ENCODE measurements around the gene HCRTR1.

The HCRTR1 gene

DNA sequence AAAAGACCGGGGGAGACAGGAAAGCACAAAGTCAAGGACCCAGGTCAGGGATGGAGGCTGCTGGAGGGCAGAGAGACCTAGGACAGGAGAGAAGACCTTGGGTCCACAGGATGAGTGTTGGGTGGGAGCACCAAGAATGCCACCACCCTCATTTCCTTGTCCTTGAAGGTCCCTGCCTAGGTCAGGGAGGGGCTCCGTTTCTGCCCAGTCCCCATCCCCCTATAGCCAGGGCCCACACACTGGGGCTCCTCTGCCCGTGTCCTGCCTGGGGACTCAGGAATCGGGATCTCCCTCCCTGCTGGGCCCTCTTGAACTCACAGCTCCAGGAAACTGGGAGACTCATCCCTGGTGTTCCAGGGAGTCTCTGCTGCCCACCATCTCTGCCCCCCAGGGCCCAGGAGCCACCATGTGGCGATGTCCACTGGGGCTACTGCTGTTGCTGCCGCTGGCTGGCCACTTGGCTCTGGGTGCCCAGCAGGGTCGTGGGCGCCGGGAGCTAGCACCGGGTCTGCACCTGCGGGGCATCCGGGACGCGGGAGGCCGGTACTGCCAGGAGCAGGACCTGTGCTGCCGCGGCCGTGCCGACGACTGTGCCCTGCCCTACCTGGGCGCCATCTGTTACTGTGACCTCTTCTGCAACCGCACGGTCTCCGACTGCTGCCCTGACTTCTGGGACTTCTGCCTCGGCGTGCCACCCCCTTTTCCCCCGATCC lies 40.6 kb upstream of the HCRTR1 start:
- DNase-seq (ENCODE audit: low read depth): no peak
- no peak overlapping the region for H3K4me3 ChIP-seq (ENCODE audit: low read depth, low read length)
- TF ChIP-seq, protein P1, sequence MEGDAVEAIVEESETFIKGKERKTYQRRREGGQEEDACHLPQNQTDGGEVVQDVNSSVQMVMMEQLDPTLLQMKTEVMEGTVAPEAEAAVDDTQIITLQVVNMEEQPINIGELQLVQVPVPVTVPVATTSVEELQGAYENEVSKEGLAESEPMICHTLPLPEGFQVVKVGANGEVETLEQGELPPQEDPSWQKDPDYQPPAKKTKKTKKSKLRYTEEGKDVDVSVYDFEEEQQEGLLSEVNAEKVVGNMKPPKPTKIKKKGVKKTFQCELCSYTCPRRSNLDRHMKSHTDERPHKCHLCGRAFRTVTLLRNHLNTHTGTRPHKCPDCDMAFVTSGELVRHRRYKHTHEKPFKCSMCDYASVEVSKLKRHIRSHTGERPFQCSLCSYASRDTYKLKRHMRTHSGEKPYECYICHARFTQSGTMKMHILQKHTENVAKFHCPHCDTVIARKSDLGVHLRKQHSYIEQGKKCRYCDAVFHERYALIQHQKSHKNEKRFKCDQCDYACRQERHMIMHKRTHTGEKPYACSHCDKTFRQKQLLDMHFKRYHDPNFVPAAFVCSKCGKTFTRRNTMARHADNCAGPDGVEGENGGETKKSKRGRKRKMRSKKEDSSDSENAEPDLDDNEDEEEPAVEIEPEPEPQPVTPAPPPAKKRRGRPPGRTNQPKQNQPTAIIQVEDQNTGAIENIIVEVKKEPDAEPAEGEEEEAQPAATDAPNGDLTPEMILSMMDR (IDR thresholded peaks at IDR 0.05; ENCODE audit: insufficient read depth, low read depth, low read length, missing control alignments): no peak

DNA sequence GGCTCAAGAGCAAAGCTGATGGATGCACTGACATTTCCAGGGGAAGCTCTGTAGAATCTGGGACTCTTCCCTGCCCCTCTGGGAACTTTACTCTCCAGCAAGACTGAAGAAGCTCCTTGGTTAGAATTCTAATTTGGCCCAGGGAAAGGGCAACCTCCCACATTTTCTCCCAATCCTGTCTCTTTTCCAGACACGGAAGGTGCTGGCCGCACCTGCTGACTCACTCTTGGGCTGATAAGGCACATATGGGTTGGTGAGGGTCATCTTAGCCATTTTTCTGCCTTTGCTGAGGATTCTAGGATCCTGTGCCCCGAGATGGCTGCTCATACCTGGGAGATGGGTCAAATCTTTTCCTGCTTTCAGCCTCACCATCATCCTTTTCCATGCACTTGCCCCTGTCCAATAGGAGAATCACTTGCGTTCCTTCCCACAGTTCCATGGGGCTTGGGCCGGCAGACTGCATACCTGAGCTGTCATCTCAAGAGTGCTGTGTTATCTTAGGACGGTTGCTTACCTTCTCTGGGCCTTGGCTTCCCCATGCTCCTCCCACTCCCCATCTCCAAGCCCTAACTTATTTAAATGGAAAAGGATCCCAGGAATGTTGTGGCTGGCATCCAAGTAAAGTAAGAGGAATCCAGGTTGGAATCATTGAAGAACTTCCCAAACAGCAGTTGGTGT lies 39.8 kb upstream of the HCRTR1 start:
- TF ChIP-seq, protein P1 (IDR thresholded peaks at IDR 0.05; ENCODE audit: insufficient read depth, low read depth, low read length, missing control alignments): no peak
- H3K4me3 ChIP-seq (ENCODE audit: low read depth, low read length): no peak overlapping the region
- no peak for DNase-seq (ENCODE audit: low read depth)

DNA sequence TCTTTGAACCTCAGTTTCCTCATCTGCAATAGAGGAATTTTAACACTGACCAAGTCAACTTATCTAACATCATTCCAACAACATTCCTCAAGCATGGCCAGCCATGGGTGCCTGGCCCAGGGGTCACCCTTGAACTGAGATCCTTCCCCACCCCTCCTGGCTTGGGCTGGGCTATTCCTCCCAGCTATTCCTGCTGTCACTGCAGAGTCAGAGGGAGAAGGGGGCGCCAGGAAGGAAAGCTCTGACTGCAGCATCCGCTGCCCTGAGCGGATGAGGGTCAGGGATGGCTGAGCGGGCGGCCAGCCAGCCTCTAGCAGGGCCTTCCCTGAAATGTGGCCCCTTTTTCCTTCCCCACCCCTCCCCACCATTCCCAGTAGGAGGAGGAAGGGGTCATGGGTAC lies 38.1 kb upstream of the HCRTR1 start:
- DNase-seq (ENCODE audit: low read depth): no peak
- H3K4me3 ChIP-seq (ENCODE audit: low read depth, low read length): no peak overlapping the region
- TF ChIP-seq, protein P1 (IDR thresholded peaks at IDR 0.05; ENCODE audit: insufficient read depth, low read depth, low read length, missing control alignments): no peak

DNA sequence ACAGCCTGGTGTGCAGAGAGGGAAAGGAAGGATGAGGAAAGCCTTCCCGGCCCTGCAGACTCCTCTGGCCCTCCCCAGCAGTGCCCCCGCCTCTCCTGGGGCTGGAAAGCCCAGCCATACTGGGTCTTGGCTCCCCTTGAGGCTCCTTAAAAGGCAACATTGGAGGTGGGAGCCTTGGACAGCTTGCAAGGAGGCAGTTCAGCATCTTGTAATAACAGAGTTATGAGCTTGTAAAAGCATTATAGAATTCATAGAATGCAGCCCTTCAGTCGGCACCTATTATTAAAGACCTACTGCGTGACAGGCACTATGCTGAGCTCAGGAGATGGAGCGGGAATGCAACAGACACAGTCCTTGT lies 37.0 kb upstream of the HCRTR1 start:
- TF ChIP-seq, protein P1 (IDR thresholded peaks at IDR 0.05; ENCODE audit: insufficient read depth, low read depth, low read length, missing control alignments): no peak
- H3K4me3 ChIP-seq (ENCODE audit: low read depth, low read length): no peak overlapping the region
- no peak for DNase-seq (ENCODE audit: low read depth)

DNA sequence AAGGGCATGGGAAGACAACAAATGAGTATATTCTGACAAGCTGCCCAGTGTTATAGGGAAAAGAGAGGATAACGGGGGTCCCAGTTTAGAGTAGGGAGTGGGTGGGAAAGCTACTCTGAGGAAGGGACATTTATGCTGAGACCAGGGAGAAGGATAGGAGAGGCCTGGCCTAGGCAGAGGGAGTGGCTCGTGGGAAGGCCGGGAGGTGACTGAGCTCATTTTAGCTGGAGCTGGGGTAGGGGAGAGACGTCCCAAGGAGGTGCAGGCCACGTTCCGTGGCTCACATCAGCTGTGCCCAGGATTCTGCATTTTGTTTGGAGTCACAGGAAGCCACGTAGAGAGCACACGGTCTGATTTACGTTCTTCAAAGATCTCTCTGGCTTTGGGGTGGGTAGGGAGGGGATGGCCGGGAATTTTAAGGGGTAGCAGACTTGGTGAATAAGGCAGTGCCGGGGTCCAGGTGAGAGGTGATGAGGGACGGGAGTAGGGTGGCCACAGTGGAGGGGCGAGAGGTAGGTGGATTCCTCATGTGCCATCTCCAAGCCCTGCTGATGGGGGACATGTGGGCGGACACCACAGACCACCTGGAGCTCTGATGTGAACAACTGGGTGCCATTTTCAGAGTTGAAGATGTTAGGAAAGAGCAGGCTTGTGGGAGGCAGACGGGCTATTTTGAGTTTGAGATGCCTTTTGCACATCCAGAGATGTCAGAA lies 36.4 kb upstream of the HCRTR1 start:
- no peak overlapping the region for H3K4me3 ChIP-seq (ENCODE audit: low read depth, low read length)
- TF ChIP-seq, protein P1 (IDR thresholded peaks at IDR 0.05; ENCODE audit: insufficient read depth, low read depth, low read length, missing control alignments): no peak
- no peak for DNase-seq (ENCODE audit: low read depth)

DNA sequence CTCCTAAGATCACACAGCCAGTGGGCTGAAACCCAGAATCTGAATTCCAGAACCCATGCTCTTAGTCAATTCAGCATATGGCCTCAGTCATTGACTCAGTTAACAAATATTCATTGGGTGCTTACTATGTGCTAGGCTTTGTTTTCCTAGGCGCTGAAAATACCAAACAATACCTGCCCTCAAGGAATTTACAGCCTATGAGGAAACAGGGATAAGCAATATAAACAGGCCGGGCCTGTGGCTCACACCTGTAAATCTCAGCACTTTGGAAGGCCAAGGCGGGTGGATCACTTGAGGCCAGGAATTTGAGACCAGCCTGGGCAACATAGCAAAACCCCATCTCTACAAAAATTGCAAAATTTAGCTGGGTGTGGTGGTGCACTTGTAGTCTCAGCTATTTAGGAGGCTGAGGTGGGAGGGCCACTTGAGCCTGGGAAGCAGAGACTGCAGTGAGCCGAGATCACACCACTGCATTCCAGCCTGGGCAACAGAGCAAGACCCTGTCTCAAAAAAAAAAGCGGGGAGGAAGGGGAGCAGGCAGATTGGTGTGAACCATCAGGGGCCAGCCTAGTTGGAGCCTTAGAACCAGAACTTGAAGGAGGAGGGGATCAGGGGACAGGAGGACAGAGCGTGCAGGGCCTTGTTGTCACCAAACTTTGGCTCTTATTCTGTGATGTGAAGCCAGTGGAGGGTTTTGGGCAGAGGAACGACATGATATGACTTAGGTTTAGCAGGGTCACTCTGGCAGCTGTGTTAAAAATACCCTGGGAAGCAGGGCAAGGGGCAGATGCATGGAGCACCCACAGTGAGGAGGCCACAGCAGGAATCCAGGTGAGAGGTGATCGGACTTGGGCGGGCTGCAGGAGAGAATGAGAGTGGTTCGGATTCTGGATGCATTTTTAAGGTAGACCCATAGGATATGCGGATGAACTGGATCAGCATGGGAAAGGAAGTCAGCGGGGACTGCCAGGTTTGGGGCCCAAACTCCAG lies 35.4 kb upstream of the HCRTR1 start:
- no peak for DNase-seq (ENCODE audit: low read depth)
- TF ChIP-seq, protein P1 (IDR thresholded peaks at IDR 0.05; ENCODE audit: insufficient read depth, low read depth, low read length, missing control alignments): no peak
- no peak overlapping the region for H3K4me3 ChIP-seq (ENCODE audit: low read depth, low read length)

All from GM12865 (cell line).